ENCODE measurements around the gene SLC30A10.

DNA sequence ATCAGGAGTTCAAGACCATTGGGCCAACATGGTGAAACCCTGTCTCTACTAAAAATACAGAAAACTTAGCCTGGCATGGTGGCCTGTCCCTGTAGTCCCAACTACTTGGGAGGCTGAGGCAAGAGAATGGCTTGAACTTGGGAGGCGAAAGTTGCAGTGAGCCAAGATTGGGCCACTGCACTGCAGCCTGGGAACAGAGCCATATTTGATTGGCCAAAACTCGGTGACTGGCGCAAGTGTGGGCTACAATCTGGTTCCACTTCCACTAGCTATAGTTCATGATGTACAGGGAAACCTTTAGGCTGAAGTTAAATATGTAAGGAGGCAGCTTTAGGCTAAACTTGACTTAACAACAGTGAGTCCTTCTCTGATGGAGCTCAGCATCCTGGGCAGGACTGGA lies 20.2 kb downstream of the SLC30A10 start:
- TF ChIP-seq, protein P1, sequence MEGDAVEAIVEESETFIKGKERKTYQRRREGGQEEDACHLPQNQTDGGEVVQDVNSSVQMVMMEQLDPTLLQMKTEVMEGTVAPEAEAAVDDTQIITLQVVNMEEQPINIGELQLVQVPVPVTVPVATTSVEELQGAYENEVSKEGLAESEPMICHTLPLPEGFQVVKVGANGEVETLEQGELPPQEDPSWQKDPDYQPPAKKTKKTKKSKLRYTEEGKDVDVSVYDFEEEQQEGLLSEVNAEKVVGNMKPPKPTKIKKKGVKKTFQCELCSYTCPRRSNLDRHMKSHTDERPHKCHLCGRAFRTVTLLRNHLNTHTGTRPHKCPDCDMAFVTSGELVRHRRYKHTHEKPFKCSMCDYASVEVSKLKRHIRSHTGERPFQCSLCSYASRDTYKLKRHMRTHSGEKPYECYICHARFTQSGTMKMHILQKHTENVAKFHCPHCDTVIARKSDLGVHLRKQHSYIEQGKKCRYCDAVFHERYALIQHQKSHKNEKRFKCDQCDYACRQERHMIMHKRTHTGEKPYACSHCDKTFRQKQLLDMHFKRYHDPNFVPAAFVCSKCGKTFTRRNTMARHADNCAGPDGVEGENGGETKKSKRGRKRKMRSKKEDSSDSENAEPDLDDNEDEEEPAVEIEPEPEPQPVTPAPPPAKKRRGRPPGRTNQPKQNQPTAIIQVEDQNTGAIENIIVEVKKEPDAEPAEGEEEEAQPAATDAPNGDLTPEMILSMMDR (IDR thresholded peaks at IDR 0.05), result no peak
- TF ChIP-seq EZH2 (IDR thresholded peaks at IDR 0.05), result no peak
